D341Med (cell line): ENCODE measurements around the gene NLRC5.
A peak's percentile ranks its signal among the peaks of the same experiment; 100 is the strongest.
"Not testable (repeated sequence)": the region's sequence is repeated elsewhere in the genome, so short reads cannot be mapped to it uniquely, and the experiment has no call there.

Experiments
- DNase-seq: peaks from one replicate; pipeline ENCODE4 v3.0.0; 2012; ENCODE audit warnings: low spot score

NLRC5 gene

DNA sequence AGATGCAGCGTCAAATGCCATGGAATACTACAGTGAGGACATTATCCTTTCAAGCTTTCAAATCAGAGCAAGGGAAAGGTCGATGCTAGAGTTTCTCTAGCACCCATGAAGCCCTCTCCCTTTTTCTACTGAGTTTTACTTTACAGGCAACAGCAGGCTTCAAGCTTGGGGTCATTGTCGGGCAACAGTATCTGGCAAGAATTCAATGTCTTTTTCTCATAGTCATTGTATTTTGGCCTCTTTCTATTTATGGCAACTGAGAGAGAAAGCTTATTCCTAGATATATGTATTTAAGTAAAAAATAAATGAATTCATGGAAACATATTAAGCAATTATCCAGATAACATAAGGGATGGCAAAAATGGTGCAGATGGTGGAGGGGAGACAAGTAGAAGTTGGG, 28.0 kb upstream of the NLRC5 start:
- DNase-seq, result no peak

DNA sequence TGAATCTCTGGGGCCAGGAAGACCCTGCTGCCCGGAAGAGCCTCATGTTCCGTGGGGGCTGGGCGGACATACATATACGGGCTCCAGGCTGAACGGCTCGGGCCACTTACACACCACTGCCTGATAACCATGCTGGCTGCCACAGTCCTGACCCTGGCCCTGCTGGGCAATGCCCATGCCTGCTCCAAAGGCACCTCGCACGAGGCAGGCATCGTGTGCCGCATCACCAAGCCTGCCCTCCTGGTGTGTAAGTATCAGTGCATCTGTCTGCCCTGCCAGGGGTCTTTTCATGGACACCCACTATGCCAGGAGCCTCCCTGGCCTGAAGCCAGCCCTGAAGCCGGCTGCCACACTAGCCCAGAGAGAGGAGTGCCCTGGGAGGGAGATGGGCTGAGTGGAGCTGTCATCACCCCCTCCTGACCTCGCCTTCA, 27.5 kb upstream of the NLRC5 start, which contains the start of gene CETP:
Gene CETP (plus strand): TSS at position 100 of the 431 bp plus-strand sequence. CDS start 30 bp downstream, at position 130.
- no peak for DNase-seq

GRCh38 chr16:56964243-56965148, 24.9 kb upstream of the NLRC5 start:
- DNase-seq, result peak; percentile 87

- DNase-seq, result no peak
Measured at GRCh38 chr16:56965149-56966092, 23.9 kb upstream of the NLRC5 start.

DNA sequence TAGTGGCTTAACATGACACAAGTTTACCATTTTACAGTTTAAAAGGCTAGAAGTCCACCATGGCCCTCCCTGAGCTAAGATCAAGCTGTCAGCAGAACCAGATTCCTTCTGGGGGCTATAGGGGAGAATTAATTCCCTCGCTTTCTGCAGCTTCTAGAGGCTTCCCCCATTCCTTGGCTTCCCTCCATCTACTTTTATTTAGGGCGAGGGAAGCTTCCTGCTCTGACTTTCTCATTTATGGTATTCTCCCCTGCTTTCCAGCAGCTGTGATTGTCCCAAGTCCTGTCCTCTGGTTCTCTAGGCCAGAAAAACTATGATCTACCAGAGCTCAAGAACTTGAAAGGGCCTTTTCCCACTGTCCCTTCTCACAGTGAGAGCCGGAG, 23.3 kb upstream of the NLRC5 start:
- DNase-seq, result no peak

- DNase-seq, result no peak
Measured at GRCh38 chr16:56967733-56968132, 21.6 kb upstream of the NLRC5 start.

- DNase-seq, result no peak
Measured at GRCh38 chr16:56969769-56970168, 19.6 kb upstream of the NLRC5 start.

GRCh38 chr16:56970934-56971767, 18.2 kb upstream of the NLRC5 start:
- DNase-seq, result no peak

DNA sequence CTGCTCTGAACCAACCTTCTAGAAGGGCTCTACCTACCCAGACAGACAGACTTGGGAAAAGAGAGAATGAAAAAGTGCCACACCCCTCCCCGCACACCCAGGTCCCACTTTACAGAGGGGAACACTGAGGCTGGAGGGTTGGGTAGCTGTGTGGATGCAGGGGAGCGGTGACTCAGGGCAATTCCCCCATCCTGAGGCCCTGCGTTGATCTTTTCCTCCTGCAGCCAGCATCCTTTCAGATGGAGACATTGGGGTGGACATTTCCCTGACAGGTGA, 17.7 kb upstream of the NLRC5 start:
- no peak for DNase-seq

- DNase-seq, result peak; percentile 4
Measured at GRCh38 chr16:56972403-56973293, 16.7 kb upstream of the NLRC5 start.

DNA sequence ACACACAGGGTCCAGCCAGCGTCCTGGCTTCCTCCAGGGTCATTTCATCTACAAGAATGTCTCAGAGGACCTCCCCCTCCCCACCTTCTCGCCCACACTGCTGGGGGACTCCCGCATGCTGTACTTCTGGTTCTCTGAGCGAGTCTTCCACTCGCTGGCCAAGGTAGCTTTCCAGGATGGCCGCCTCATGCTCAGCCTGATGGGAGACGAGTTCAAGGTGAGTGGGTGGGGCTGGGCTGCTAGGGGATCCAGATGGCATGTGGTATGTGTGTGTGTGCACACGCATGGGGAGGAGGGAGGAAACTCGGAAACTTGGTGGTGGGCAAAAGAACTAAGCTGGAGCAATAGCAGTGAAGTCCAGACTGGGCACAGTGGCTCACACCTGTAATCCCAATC, 16.1 kb upstream of the NLRC5 start:
- peak; percentile 12 for DNase-seq

DNA sequence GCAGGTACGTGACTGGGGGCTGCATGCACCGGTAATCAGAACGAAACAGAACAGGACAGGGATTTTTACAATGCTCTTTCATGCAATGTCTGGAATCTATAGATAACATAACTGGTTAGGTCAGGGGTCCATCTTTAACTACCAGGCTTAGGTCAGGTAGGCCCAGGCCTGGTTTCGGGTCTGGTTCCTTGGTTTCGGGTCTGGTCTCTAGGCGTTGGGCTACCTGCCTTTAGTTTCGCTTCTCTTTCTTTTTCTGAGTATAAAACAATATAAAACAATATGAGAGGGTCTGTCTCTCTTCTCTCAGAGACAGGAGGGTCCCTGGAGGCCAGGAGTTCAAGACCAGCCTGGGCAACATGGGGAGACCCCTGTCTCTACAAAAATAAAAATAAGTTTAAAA, 15.5 kb upstream of the NLRC5 start:
- DNase-seq, result not testable (repeated sequence)

DNA sequence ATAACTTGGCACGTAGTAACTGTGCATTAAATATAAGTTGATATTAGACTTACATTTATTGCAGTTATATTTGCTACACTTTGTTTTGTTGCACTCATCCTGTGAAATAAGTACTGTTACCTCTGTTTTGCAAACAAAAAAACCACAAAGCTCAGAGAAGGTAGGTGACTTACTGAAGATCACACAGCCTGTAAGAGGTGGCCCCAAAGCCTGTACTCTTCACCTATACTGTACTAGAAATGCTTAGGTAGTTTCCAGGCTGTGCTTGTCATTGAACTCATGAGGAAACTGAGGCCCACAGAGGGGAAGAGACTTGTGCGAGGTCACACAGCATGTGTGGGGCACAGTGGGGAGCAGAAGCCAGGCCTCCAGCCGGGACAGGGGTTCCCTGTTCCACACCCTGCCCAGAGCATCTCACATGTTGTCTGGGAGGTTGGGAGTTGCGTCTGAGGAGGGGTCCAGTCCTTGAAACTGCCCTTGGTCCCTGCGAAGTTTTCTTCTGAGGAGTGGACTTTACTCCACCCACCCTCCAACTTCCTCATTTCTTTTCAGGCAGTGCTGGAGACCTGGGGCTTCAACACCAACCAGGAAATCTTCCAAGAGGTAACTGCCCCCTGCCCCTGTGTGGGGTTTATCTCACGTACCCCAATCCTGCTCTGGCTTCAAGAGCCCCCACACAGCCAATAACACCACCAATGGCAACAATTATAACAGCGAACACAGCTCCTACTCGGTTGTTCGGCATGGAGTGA, 14.6 kb upstream of the NLRC5 start:
- DNase-seq, result no peak

GRCh38 chr16:56975714-56976113, 13.6 kb upstream of the NLRC5 start:
- DNase-seq, result no peak

GRCh38 chr16:56977216-56977615, 12.1 kb upstream of the NLRC5 start:
- DNase-seq, result no peak

DNA sequence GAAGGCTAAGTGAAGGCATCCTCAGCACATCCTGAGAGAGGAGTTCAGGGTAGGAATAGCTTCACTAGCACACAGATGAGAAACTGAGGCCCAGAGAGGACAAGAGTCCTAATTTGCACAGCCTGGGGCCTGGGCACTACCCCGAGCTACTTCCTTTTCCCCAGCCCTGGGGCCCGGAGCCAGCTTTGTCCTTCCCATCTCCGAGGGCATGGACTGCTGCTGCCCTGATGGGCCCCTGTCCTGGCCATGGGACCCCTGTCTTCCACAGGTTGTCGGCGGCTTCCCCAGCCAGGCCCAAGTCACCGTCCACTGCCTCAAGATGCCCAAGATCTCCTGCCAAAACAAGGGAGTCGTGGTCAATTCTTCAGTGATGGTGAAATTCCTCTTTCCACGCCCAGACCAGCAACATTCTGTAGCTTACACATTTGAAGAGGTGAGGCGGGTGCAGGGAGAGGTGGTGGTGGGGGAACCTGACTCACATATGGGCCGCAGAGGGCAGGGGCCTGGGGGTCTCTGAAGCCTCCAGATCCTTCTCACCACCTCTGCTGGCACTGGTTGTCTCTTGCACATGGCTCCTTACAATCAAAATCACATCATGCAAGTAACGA, 11.4 kb upstream of the NLRC5 start:
- peak; percentile 6 for DNase-seq

DNA sequence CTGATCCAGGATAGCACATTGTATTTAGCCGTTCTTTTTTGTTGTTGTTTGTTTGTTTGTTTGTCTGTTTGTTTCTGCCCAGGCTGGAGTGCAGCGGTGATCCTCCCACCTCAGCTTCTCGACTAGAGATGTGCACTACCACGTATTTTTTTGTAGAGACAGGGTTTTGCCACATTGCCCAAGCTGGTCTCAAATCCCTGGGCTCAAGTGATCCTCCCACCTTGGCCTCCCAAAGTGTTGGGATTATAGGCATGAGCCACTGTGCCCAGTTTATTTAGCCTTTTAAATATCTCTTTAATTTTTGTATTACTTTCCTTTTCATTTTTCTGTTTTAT, 9.2 kb upstream of the NLRC5 start:
- DNase-seq, result no peak

DNA sequence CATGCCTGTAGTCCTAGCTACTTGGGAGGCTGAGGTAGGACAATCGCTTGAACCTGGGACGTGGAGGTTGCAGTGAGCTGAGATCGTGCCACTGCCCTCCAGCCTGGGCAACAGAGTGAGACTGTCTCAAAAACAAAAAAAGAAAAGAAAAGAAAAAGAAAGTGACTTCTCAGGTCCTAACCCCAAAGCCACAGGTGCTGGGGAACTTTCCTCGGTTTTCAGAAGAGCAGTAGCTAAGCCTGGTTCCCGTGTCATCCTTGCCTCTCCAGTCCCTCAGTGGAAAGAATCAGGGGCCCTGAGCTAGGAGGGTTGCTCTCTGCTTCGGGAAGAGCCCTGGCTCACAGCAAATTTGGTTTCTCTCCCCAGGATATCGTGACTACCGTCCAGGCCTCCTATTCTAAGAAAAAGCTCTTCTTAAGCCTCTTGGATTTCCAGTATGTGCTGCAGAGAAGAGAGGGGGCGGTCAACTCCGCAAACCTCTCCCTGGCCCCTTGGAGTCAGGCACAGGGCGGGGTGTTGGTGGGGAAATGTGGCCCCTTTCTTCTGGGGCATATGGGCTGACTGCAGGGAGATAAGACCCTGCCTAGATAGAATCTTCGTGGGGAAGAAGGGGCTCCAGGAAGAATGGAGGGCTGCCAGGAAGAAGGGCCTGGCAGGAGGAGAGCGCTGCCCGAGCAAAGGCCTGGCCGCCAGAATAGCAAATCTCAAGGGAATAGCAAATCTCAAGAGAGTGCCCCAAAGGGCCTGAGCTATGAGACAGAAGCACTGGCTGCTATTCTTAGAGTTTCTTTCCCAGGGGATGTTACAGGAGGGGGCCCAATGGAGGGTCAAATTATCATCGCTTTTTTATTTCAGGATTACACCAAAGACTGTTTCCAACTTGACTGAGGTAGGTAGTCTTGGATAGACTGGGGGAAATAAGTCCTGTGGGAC, 8.3 kb upstream of the NLRC5 start:
- peak; percentile 18 for DNase-seq

- DNase-seq, result peak; percentile 6
Measured at GRCh38 chr16:56981729-56982271, 7.6 kb upstream of the NLRC5 start.
